A673 (cell line): ENCODE measurements around the gene ADM. TPM values are rescaled to one million over a fixed set of nuclear protein-coding genes. Genes with fewer than 3 reads are reported as not detected.
A peak's percentile ranks its signal among the peaks of the same experiment; 100 is the strongest.

Source experiments
- BruUV-seq: library from RNA; stranded (reverse); fragments of 400-500 nt; replicated peaks from 2 replicates; lab custom pipeline; 2021; lab: Mats Ljungman, UMichigan
- CTCF ChIA-PET: fragments of 300-600 bp; sonication (Branson Sonifier 250); formaldehyde crosslinking; loops from one replicate; lab custom pipeline; 2022; ENCODE audit warnings: antibody characterized with exemption; lab: Charles Lee
- POLR2A ChIA-PET: fragments of 300-600 bp; sonication (Branson Sonifier 250); formaldehyde crosslinking; loops from one replicate; lab custom pipeline; 2022; ENCODE audit warnings: antibody characterized with exemption; ENCODE audit not compliant: low non-redundant PET; lab: Charles Lee
- DNase-seq: peaks from one replicate; pipeline ENCODE4 v3.0.0-alpha.2; 2015; ENCODE audit warnings: low spot score
- H3K27ac ChIP-seq: fragments of 200-600 bp; sonication (generic); 2 replicates; pipeline ENCODE4 v1.5.1; 2016; ENCODE audit warnings: mixed run types, low read depth, mild to moderate bottlenecking, mixed read lengths, antibody characterized with exemption, low read length; ENCODE audit not compliant: poor library complexity, severe bottlenecking
- H3K27me3 ChIP-seq: fragments of 200-600 bp; sonication (generic); replicated peaks from 2 replicates; pipeline ENCODE4 v1.6.1; 2017; ENCODE audit warnings: mixed run types, low read depth, mild to moderate bottlenecking, mixed read lengths, antibody characterized with exemption, low read length; ENCODE audit not compliant: insufficient read depth, poor library complexity
- H3K36me3 ChIP-seq: fragments of 200-600 bp; sonication (generic); 2 replicates; pipeline ENCODE4 v1.6.1; 2016; ENCODE audit warnings: mixed run types, mild to moderate bottlenecking, mixed read lengths, antibody characterized with exemption, low read length; ENCODE audit not compliant: insufficient read depth, poor library complexity, severe bottlenecking
- H3K4me1 ChIP-seq: fragments of 200-600 bp; sonication (generic); 2 replicates; pipeline ENCODE4 v1.6.1; 2017; ENCODE audit warnings: mixed run types, mild to moderate bottlenecking, mixed read lengths, antibody characterized with exemption, low read length; ENCODE audit not compliant: insufficient read depth, poor library complexity, severe bottlenecking
- H3K4me3 ChIP-seq: fragments of 200-600 bp; sonication (generic); 2 replicates; pipeline ENCODE4 v1.5.1; 2016; ENCODE audit warnings: low read depth, mixed run types, mild to moderate bottlenecking, mixed read lengths, low read length; ENCODE audit not compliant: poor library complexity, severe bottlenecking
- H3K9me3 ChIP-seq: fragments of 200-600 bp; sonication (generic); 2 replicates; pipeline ENCODE4 v1.6.1; 2016; ENCODE audit warnings: mixed run types, low read depth, mild to moderate bottlenecking, mixed read lengths, antibody characterized with exemption, low read length; ENCODE audit not compliant: poor library complexity, severe bottlenecking
- EZH2 ChIP-seq: fragments of 200-600 bp; sonication (generic); IDR thresholded peaks from 2 replicates; pipeline ENCODE4 v1.6.1; 2017; ENCODE audit warnings: borderline replicate concordance, low read depth, mild to moderate bottlenecking, mixed read lengths, antibody characterized with exemption, low read length; ENCODE audit not compliant: poor library complexity, severe bottlenecking
- intact Hi-C: fragments of 100-400 bp; cut with micrococcal nuclease; formaldehyde crosslinking; loops from one replicate; pipeline ENCODE4 v1.10.0; 2022; ENCODE audit not compliant: unreplicated experiment
- total RNA-seq: library from RNA; stranded (reverse); gene quantifications from 2 replicates; pipeline ENCODE4 v1.2.3, GENCODE V29; 2021
- TF ChIP-seq, protein P1 (sequence below): fragments of 300-800, 200-600 bp; sonication (generic); conservative IDR thresholded peaks from 2 replicates; pipeline ENCODE4 v1.5.1; 2017; ENCODE audit warnings: low read depth, mild to moderate bottlenecking, antibody characterized with exemption, low read length, moderate library complexity, mixed read lengths

Gene ADM
- total RNA-seq, 1 experiment from 2014 or later: 3.8 TPM

DNA sequence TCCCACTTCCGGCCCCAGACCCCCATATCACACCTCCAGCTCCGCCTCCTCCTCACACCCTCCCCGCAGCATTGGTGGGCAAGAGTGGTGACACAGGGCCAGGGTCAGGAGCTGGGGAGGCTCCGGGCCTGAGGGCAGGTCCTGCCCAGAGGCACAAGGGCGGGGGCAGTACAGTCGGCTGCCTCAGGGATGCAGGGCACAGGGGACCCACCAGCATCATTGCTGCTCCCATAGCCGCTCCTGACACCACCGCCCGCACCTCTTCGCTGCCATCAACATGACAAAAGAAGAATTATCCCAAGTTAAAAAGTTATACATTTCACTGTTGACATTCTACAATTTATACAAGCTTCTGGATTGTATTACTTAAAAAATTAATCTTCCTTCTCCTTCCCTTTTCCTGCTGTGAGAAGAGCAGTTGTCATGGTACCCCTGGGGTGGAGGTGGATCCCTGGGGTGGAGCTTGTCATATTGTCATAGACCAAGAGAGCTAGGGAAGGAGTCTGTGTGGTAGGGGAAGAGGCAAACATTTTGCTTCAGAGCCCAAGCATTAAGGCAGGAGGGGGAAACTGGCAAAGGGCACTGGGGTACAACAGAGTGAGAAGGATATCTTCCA lies 15.0 kb upstream of the ADM start:
- Histone ChIP-seq H3K36me3 (no peaks in the 10 kb centered on the region), H3K4me3 (no peak overlapping the region), H3K4me1 (peaks cover 24% of the 10 kb centered on the region), H3K9me3 (no peaks in the 10 kb centered on the region), H3K27ac (no peak overlapping the region), H3K27me3 (no peaks in the 10 kb centered on the region)
- ChIA-PET POLR2A (no interaction called here), CTCF (interaction anchor here (0.9 kb wide), 1 partner anchor 17 kb away, joined by 3 read pairs; no protein-coding TSS in a partner anchor)
- no peak for TF ChIP-seq EZH2
- TF ChIP-seq, protein P1, sequence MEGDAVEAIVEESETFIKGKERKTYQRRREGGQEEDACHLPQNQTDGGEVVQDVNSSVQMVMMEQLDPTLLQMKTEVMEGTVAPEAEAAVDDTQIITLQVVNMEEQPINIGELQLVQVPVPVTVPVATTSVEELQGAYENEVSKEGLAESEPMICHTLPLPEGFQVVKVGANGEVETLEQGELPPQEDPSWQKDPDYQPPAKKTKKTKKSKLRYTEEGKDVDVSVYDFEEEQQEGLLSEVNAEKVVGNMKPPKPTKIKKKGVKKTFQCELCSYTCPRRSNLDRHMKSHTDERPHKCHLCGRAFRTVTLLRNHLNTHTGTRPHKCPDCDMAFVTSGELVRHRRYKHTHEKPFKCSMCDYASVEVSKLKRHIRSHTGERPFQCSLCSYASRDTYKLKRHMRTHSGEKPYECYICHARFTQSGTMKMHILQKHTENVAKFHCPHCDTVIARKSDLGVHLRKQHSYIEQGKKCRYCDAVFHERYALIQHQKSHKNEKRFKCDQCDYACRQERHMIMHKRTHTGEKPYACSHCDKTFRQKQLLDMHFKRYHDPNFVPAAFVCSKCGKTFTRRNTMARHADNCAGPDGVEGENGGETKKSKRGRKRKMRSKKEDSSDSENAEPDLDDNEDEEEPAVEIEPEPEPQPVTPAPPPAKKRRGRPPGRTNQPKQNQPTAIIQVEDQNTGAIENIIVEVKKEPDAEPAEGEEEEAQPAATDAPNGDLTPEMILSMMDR: no peak
- no TSS peak for BruUV-seq
- DNase-seq: no peak
- intact Hi-C loops: no loop called here

DNA sequence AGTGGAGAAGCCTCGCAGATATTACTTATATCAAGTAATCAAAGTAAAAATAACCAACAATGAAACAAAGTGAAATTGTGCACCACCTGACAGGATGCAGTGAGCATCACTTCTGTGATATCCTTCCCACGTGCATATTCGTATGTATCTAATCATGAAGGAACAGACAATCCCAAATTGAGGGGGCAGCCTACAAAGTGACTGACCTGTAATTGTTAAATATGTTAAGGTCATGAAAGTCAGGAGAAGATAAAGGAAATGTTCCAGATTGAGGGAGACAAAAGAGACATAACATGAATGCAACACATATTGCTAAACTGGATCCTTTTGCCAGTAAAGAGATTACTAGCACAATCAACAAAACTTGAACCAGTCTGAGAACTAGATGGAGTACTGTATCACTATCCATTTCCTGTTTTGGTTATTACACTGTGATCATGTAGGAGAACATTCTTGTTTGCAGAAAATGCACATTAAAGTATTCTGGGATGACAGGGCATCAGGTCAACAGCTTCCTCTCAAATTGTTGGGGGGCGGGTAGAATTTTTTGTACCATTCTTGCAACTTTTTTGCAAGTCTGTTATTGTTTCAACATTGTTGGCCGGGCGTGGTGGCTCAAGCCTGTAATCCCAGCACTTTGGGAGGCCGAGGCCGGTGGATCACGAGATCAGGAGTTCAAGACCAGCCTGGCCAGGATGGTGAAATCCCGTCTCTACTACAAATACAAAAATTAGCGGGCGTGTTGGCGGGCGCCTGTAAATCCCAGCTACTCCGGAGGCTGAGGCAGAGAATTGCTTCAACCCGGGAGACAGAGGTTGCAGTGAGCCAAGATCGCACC lies 12.9 kb upstream of the ADM start:
- Histone ChIP-seq H3K9me3 (no peaks in the 10 kb centered on the region), H3K27ac (no peak overlapping the region), H3K4me1 (peaks cover 27% of the 10 kb centered on the region), H3K36me3 (no peaks in the 10 kb centered on the region), H3K27me3 (no peaks in the 10 kb centered on the region), H3K4me3 (no peak overlapping the region)
- intact Hi-C loops: no loop called here
- CTCF ChIA-PET: no interaction called here
- TSS peak; percentile 44 for BruUV-seq
- no peak for DNase-seq
- no peak for TF ChIP-seq EZH2
- TF ChIP-seq, protein P1: no peak
- POLR2A ChIA-PET: interaction anchor here (0.6 kb wide), 1 partner anchor 11 kb away, joined by 3 read pairs; no protein-coding TSS in a partner anchor

DNA sequence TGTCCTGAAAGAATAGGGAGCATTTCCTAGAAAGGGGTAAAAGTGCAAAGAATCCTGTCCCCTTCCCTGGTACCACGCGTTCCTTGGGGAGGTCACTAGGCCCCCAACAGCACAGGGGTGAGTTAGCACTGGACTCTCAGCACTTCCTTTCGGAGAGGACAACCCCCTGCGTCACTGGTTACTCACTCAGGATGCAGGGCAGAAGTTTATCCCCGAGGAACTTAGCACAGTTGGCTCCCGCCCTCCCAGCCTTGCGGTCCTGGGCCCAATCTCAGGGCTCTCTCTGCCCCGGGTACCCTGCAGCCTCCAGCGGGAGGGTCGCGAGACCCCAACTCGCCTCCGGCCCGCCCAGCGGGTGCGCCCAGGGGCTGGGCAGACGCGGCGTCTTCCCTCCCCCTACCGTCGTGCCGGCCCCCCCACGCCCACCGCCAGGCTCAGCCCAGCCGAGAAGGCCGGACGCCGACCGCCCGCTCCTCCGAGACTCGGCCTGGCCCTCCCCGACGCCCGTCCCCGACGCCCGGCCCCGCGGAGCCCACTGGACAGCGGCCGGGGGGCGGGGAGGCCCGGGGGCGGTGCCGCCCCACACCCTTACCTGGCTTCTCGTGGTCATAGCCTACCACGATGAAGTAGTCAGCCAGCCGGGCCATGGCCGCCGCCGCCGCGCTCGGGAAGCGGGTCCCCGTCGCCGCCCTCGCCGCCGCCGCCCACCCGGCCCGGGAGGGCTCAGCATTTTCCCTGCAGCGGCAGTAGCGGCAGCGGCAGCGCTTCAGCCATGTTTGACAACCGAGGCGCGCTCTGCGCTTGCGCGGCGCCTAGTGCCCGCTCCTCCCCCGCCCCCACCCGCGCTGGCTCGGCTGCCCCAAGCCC lies 11.2 kb upstream of the ADM start, which contains the start of gene SBF2:
Gene SBF2, minus strand, starts transcription at position 797 of the 867 bp plus-strand sequence. Its CDS starts 150 bp downstream, at position 647.
- H3K27ac ChIP-seq: peak within 1 kb of the TSS; percentile 89
- TF ChIP-seq, protein P1: no peak
- no peak for TF ChIP-seq EZH2
- DNase-seq: peak; percentile 86
- no peaks in the 10 kb centered on the region for H3K9me3 ChIP-seq
- no peaks in the 10 kb centered on the region for H3K27me3 ChIP-seq
- peaks cover 27% of the 10 kb centered on the region for H3K4me1 ChIP-seq
- intact Hi-C loops: no loop called here
- POLR2A ChIA-PET: no interaction called here
- no TSS peak for BruUV-seq
- no peaks in the 10 kb centered on the region for H3K36me3 ChIP-seq
- H3K4me3 ChIP-seq: peak within 1 kb of the TSS; percentile 95
- CTCF ChIA-PET: interaction anchor here (0.5 kb wide), 1 partner anchor 11 kb away, joined by 7 read pairs; the partner anchor contains the start of gene ADM
